GM19324 (cell line): ENCODE measurements around the gene LAMA3.

Source experiments
- ATAC-seq: cut with Tn5 transposase; IDR thresholded peaks from one replicate; pipeline ENCODE4 v1.9.1; 2021; ENCODE audit warnings: mild to moderate bottlenecking, moderate library complexity; ENCODE audit not compliant: unreplicated experiment, low FRiP score

LAMA3 gene

DNA sequence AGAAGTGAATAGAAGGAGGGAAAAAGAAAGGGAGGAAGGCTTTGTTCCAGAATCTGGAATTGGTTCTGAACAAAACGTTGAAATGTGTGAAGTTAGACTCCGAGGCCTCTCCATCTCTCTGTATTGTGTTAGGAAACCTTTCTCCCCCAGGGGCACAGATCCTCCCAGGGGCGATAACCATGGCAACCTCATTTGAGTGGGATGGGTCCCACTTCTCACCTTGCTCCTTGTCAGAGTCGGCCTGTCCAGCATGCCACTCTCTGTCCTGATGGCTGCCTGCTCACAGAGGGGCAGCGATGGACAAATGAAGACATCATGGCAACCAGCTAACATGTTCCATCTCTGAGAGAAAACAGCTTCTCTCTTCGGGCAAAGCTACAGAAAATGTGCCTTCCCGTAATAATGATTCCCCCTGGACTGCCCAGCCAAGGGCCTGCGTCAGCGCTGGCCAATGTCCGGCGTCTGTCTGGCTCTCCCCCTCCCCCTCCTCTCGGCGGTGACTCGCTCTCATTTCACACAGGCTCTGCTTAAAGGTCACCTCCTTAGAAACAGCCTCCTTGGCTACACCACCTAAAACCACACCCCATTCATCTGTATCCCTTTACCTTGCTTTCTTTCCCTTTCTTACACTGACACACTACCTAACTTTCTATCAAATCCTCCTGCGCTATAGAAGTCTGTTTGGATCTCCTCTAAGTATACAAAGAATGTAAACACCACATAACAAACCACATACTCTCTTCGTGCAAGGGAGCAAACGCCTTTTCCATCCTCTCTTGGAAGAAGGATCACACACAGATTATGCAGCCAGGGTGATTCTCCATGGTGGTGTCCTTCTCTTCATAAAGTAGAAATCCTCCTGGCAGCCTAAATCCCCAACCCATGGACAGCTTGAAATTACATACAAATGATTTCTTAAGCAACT is 293.2 kb downstream of the LAMA3 start:
- no peak for ATAC-seq

DNA sequence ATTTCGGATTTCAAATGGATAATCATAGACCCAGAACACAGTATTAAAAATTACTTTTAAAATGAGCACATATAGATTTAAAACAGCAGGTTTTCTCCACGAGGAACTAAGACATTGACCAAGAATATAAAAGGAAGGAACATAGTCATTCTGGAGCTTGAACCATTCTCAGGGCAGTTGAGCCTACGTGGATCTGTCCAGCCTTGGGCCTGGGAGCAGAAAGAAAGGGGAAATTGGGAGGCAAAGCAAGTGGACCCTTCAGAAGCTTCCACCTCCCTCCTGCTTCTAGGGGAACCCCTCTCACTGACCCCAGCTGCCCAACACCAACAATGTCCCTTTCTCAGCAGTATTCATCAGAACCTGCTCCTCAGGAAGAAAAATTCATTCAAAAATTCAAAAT is 293.9 kb downstream of the LAMA3 start:
- no peak for ATAC-seq

DNA sequence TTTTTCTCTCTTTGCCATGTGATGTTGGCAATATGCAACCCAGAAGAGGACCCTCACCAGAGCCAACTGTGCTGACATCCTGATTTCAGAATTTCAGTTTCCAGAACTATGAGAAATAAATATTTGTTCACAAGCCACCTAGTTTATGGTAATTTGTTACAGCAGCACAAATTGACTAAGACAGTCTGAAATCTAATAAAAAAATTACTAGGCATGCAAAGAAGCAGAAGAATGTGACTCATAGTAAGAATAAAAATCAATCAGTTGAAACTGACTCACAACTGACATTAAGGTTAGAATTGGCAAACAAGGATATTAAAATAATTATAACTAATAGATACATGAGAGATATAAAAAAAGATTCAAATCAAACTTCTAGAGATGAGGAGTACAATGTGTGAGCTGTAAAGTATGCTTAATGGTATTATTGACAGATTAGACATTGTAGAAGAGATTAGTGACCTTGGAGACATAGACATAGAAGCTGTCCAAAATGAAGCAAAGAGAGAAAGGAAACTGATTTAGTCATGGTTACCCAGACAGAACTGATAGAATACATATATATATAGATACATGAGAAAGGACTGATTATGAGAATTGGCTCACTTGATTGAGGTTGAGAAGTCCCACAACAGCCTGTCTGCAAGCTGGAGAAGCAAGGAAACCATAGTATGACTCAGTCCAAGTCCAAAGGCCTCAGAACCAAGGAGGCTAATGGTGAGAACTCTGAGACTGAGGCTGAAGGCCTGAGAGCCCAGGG is 297.5 kb downstream of the LAMA3 start:
- ATAC-seq, result no peak

DNA sequence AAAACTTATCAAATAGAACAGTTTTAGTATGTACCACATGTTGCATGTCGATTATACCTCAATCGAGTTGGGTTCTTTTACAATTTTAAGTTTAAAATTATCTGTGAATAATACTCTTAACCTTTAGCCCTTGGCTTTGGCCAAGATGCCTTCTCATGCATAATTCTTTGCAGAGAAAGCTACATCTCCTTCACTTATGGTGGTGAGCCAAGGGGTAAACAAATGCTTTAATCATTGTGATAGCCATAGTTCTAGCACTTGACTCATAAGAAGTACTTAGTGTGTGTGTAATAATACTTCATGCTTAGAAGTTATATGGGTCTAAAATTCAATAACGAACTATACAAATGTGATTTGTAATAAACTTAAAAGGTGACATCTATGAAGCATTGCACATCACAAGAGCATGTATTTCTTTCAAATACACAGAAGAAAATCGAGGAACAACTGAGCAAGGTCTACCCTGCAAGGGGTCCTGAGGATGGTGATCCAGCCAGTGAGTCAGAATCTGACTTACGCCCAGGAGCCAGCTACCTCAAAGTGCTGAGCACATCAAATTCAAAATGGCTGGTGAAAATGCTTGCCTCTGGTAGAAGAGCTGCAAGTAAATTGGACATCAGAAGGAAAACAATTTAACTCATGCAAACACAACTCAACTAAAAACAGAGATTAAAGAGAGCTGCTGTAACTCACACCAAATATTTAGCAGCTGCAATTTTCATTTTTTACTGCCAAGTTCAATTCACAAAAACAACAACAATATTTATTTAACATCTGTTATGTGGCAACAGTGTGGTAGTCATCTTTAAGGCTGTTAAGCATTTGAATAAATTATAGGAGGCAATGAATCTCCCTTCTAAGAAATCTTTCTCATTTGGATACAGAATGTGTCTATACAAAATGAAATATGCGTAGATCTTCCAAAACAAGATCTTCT is 301.5 kb downstream of the LAMA3 start:
- ATAC-seq, result no peak

DNA sequence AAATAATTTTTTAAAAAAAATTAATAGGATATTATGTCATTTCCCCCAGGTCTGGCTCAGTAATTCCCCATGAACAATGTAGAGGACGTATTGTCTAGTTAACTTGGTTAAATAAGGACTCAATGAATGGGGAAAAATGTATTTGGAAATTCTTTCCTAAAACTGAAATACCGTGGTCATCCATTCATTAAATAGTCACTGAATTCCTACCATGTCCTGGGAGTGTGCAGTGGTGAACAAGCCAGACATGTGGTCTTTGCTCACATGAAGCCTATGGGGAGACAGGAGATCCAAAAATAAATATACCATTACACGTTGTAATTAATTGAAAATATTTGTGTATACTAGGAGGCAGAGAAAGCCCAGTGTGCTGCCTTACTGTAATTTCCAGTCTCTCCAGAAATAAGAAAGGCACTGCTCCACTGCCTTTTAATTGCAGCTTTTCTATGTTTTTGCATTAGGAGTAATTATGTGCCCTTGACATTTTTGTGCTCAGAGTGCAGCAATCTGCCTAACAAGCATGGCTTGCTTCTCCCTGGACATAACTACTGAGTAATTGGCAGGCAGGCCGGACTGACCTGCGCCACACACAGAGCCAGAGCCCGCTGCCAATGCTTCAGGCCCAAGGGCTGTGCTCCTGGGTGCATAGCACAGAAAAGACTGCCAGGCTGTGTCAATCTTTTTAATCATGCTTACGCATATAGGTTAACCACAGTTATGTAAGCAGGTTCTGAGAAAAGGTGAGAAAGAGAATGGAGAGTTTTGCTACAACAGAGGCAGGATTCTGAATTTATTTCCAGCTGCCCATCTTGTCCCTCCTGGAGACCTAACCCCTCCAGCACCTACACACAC is 303.1 kb downstream of the LAMA3 start:
- no peak for ATAC-seq

DNA sequence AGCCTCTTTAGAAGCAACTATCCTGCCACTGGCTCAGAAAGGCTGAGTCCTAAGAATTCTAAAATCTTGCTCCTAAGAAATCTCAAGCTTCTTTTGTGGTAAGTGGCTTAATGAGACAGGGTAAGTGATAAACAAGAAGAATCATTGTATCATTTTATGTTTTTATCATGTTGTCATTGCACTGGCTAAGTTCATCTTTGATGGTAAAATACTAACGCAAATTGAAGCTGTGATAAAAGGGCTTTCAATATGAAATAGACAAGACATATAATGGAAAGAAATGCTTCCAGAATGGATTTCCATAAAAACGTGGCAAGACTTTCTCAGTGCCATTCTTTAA is 303.7 kb downstream of the LAMA3 start:
- ATAC-seq, result no peak

DNA sequence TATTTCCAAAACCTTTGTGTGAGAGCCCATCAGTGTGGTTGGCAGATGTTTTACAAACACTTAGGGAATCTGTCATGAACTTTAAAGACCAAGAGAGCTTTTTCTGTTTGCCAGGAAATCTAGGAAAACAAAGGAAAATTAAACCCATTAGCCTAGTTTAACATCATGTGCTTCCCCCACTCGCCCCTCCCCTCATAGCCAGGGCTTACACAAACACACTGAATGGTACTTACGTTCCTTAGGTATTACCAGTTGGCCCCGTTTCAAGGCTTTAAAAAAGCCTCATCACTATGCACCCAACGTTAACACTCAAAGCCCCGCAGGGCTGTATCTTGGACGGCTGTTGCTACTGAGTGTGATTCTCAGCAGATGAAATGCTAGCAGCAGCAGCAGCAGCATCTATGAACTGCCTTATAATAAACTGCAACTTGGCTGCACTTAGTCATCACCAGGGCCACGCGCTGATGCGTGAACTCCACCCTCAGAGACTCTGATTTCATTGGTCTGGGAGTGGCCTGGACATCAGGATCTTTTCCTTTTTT is 305.2 kb downstream of the LAMA3 start:
- no peak for ATAC-seq

DNA sequence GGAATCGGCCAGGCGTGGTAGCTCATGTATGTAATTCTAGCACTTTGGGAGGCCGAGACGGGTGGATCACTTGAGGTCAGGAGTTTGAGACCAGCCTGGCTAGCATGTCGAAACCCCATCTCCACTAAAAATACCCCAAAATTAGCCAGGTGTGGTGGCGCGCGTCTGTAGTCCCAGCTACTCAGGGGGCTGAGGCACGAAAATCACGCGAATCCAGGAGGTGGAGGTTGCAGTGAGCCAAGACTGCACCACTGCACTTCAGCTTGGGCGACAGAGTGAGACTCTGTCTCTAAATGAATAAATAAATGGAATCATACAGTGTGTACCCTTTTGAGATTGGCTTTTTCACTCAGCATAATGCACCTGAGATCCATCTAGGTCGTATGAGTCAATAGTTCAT is 305.9 kb downstream of the LAMA3 start:
- ATAC-seq, result no peak

DNA sequence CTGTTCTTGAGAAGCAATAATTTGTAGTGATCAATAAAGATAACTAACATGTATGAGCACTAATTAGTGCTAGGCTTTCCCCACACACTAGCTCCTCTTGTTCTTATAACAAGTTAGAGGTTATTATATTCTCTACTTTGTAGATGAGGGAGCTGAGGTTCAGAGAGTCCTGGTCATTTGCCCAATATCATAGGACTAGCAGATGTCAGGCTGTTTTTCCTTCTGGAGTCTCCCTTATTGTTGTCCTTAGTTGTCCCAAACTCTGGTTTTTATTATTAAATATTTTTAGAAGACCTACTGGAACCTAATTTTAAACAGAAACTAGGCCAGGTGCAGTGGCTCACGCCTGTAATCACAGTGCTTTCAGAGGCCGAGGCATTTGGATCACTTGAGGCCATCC is 308.8 kb downstream of the LAMA3 start:
- no peak for ATAC-seq

DNA sequence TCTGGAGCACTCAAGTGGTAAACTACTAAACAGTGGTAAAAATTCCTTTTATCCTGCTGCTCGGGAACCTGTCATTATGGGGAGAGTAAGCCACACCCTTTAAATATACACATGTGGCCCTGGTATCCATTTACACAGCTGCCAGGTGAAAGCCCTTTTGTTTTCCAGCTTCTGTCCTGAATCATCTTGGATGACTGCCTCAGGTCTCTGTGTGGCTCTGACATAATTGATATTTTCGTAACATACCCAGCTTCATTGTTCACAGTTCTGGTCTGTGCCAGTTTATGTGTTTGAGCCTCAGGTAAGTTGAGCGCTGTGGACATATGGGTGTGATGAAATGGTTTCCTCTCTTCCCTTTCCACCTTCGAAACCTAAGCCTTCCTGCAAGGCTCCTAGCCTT is 309.6 kb downstream of the LAMA3 start:
- ATAC-seq, result no peak

DNA sequence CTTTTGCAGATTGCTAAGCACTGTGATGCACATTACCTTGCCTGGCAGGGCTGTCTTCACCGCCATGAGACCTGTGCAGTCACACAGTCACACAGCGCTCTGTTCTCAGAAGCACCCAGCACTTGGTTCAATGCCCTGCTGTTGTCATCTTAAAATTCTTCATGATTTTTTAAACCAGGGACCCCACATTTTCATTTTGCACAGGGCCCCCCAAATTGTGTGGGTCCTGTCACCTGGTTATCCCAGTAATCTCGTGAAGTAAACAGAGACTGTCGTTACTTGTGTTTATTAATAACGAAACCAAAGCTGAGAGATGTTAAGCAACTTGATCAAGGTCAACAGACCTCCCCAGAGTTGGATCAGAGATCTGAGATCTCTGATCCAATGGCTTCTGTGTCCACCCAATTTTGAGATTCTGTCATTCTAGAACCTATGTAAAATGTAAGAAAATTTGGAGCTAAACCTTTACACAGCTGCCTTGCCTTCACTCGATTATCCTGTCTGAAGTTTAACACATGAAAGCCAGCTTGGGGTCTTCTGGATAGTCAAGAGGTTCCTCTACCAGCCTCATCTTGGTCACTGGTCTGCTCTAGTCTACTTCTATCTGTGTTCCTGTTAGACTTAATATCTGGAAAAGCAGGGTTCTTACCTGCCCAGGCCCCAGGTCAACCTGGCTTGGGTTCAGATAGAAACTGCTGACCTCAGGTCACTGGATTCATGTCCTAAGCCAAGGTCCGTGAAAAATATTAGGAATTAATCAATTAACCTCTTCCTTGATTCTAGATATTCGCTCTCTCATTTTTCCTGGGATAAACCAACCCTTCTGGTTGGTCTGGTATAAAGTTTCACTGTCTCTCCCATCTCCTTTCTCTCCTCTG is 311.6 kb downstream of the LAMA3 start:
- no peak for ATAC-seq

DNA sequence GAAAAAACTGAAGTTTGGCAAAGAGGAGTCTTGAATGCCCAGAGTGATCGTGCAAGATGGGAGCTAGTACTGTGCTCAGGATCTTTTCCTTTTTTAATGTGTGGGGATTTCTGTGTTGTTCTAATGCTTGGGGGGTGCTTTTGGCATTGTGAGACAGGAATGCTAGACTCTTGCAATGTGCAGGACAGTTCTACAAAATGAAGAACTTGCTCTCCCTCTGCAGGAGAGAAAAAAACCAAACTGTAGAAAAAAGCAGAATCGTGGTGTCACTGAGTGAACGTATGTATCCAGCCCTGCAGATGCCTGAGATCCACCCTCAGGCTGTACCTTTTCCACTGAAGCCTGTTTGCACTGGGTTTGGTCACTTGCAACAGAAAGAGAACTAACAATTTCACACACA is 313.2 kb downstream of the LAMA3 start:
- no peak for ATAC-seq

DNA sequence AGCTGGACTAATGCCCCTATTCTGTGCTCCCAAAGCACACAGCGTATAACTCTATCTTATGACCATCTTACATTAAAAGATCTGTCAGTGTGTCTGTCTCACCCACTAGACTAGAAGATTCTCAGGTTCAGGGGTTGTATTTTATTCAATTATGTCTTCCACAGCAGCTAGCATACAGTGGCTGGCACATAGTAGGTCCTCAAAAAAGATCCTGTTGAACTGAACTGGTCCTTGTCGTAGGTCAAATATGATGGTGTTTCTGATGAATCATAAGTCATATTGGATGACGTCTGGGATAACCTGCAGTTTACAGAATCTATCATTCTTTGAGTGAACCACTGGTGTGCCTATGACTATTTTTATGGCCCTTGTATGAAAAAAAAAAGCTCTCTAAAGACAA is 314.0 kb downstream of the LAMA3 start:
- ATAC-seq, result no peak

DNA sequence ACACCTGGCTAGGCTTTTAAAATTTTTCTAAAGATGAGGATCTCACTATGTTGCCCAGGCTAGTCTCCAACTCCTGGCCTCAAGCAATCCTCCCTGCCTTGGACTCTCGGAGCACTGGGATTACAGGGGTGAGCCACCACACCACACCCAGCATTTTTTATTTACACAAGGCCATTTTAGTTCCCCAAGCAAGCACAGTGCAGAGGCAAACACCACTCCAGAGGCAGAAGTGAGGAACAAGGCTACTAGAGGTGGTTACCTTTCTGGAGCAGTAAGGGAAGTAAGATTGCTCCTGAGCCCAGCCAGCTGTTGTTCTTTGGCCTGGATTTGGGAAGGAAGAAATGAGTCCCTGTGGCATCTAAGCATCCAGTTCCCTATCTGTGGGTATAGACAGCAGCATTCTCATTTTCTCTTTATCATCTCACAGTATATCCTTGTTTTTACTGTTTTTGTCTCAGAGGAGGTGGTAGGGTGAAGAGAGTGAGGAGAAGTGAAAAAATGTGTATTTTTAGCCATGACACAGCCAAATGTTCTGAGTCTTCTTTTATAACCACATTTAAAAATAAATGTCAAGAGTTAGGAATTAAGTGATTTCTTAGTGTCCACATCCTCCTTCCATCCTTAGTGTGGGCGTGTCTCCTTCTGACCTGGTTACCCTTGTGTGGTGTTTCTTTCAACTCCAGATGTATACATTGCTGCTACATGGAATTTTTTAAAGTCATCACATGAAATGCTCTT is 314.8 kb downstream of the LAMA3 start:
- no peak for ATAC-seq
